Type B pancreatic cell (in vitro differentiated cells): ENCODE results near the gene PTPRO. TPM values are rescaled to one million over a fixed set of nuclear protein-coding genes. Genes with fewer than 3 reads are reported as not detected.

Source experiments
- DNase-seq: peaks from one replicate; pipeline ENCODE4 v3.0.0; 2021; ENCODE audit warnings: mixed read lengths; ENCODE audit not compliant: unreplicated experiment; ENCODE audit errors: extremely low spot score
- H3K27ac Mint-ChIP-seq: 2 replicates; pipeline ENCODE4 v1.8.0; 2021; ENCODE audit warnings: mild to moderate bottlenecking, mixed read lengths
- H3K27me3 Mint-ChIP-seq: 2 replicates; pipeline ENCODE4 v1.8.0; 2021; ENCODE audit warnings: mixed read lengths
- H3K36me3 Mint-ChIP-seq: 2 replicates; pipeline ENCODE4 v1.8.0; 2021; ENCODE audit warnings: mixed read lengths
- H3K4me1 Mint-ChIP-seq: one replicate; pipeline ENCODE4 v1.8.0; 2021; ENCODE audit warnings: mixed read lengths; ENCODE audit not compliant: unreplicated experiment
- H3K4me3 Mint-ChIP-seq: 2 replicates; pipeline ENCODE4 v1.8.0; 2021; ENCODE audit warnings: mild to moderate bottlenecking, mixed read lengths
- H3K9me3 Mint-ChIP-seq: 2 replicates; pipeline ENCODE4 v1.8.0; 2021; ENCODE audit warnings: mixed read lengths
- CTCF ChIP-seq: fragments of 200-600 bp; sonication (generic); conservative IDR thresholded peaks from 2 replicates; pipeline ENCODE4 v1.5.0; 2021; ENCODE audit warnings: antibody characterized with exemption, mild to moderate bottlenecking
- total RNA-seq: library from RNA; stranded (reverse); gene quantifications from 2 replicates; pipeline ENCODE4 v1.2.1, GENCODE V29; 2021; ENCODE audit warnings: low replicate concordance

The PTPRO gene
- total RNA-seq, 1 donor from 2014 or later: 7.8 TPM

- no peaks in the 10 kb centered on the region for H3K4me1 Mint-ChIP-seq
- peaks cover 14% of the 10 kb centered on the region for H3K27me3 Mint-ChIP-seq
- TF ChIP-seq CTCF: no peak
- peaks cover 4% of the 10 kb centered on the region for H3K36me3 Mint-ChIP-seq
- no peak overlapping the region for H3K4me3 Mint-ChIP-seq
- peaks cover 3% of the 10 kb centered on the region for H3K9me3 Mint-ChIP-seq
- no peak overlapping the region for H3K27ac Mint-ChIP-seq
- no peak for DNase-seq
Observed at GRCh38 chr12:15405606-15406005, 83.3 kb downstream of the PTPRO start.

- H3K27me3 Mint-ChIP-seq: peaks cover 18% of the 10 kb centered on the region
- H3K36me3 Mint-ChIP-seq: peaks cover 4% of the 10 kb centered on the region
- peaks cover 3% of the 10 kb centered on the region for H3K9me3 Mint-ChIP-seq
- no peak overlapping the region for H3K27ac Mint-ChIP-seq
- DNase-seq: no peak
- no peak overlapping the region for H3K4me3 Mint-ChIP-seq
- TF ChIP-seq CTCF: no peak
- no peaks in the 10 kb centered on the region for H3K4me1 Mint-ChIP-seq
Observed at GRCh38 chr12:15407025-15407424, 84.7 kb downstream of the PTPRO start.

GRCh38 chr12:15411842-15412241 is 89.5 kb downstream of the PTPRO start:
- peaks cover 13% of the 10 kb centered on the region for H3K27me3 Mint-ChIP-seq
- H3K4me1 Mint-ChIP-seq: no peaks in the 10 kb centered on the region
- DNase-seq: no peak
- peaks cover 4% of the 10 kb centered on the region for H3K36me3 Mint-ChIP-seq
- H3K4me3 Mint-ChIP-seq: no peak overlapping the region
- H3K9me3 Mint-ChIP-seq: peaks cover 3% of the 10 kb centered on the region
- no peak overlapping the region for H3K27ac Mint-ChIP-seq
- TF ChIP-seq CTCF: no peak

- peaks cover 9% of the 10 kb centered on the region for H3K36me3 Mint-ChIP-seq
- no peaks in the 10 kb centered on the region for H3K4me1 Mint-ChIP-seq
- TF ChIP-seq CTCF: no peak
- H3K27ac Mint-ChIP-seq: no peak overlapping the region
- no peak overlapping the region for H3K4me3 Mint-ChIP-seq
- no peaks in the 10 kb centered on the region for H3K9me3 Mint-ChIP-seq
- peaks cover 11% of the 10 kb centered on the region for H3K27me3 Mint-ChIP-seq
- no peak for DNase-seq
Observed at GRCh38 chr12:15417691-15418090, 95.4 kb downstream of the PTPRO start.

GRCh38 chr12:15423629-15424028 is 101.3 kb downstream of the PTPRO start:
- H3K4me1 Mint-ChIP-seq: no peaks in the 10 kb centered on the region
- H3K36me3 Mint-ChIP-seq: peaks cover 6% of the 10 kb centered on the region
- H3K27ac Mint-ChIP-seq: no peak overlapping the region
- H3K9me3 Mint-ChIP-seq: no peaks in the 10 kb centered on the region
- no peak overlapping the region for H3K4me3 Mint-ChIP-seq
- DNase-seq: no peak
- no peak for TF ChIP-seq CTCF
- peaks cover 4% of the 10 kb centered on the region for H3K27me3 Mint-ChIP-seq

GRCh38 chr12:15427913-15428312 is 105.6 kb downstream of the PTPRO start:
- no peak for TF ChIP-seq CTCF
- no peak for DNase-seq
- Mint-ChIP-seq H3K27me3 (peaks cover 25% of the 10 kb centered on the region), H3K9me3 (no peaks in the 10 kb centered on the region), H3K27ac (no peak overlapping the region), H3K36me3 (peaks cover 3% of the 10 kb centered on the region), H3K4me3 (no peak overlapping the region), H3K4me1 (no peaks in the 10 kb centered on the region)
